Measurements from ENCODE around the gene AVP.
"Not testable (repeated sequence)": the region's sequence is repeated elsewhere in the genome, so short reads cannot be mapped to it uniquely, and the experiment has no call there.

DNA sequence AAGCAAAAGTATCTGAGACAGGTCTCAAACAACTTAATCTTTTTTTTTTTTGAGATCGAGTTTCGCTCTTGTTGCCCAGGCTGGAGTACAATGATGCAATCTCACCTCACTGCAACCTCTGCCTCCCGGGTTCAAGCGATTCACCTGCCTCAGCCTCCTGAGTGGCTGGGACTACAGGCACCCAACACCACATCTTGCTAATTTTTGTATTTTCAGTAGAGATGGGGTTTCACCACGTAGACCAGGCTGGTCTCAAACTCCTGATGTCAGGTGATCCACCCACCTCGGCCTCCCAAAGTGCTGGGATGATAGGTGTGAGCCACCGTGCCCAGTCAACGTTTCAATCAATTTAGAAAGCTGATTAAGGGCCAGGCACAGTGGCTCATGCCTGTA is 11.3 kb downstream of the AVP start:
- TF ChIP-seq, protein P1, sequence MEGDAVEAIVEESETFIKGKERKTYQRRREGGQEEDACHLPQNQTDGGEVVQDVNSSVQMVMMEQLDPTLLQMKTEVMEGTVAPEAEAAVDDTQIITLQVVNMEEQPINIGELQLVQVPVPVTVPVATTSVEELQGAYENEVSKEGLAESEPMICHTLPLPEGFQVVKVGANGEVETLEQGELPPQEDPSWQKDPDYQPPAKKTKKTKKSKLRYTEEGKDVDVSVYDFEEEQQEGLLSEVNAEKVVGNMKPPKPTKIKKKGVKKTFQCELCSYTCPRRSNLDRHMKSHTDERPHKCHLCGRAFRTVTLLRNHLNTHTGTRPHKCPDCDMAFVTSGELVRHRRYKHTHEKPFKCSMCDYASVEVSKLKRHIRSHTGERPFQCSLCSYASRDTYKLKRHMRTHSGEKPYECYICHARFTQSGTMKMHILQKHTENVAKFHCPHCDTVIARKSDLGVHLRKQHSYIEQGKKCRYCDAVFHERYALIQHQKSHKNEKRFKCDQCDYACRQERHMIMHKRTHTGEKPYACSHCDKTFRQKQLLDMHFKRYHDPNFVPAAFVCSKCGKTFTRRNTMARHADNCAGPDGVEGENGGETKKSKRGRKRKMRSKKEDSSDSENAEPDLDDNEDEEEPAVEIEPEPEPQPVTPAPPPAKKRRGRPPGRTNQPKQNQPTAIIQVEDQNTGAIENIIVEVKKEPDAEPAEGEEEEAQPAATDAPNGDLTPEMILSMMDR (IDR thresholded peaks at IDR 0.05), result not testable (repeated sequence)
- TF ChIP-seq POLR2A (IDR thresholded peaks at IDR 0.05), result not testable (repeated sequence)

Data from body of pancreas (tissue), 4 donors.